ENCODE results near the gene PRIMPOL. TPM values are rescaled to one million over a fixed set of nuclear protein-coding genes. Genes with fewer than 3 reads are reported as not detected.
"Not testable (repeated sequence)": the region's sequence is repeated elsewhere in the genome, so short reads cannot be mapped to it uniquely, and the experiment has no call there.

The PRIMPOL gene
- total RNA-seq, 1 donor from 2014 or later: 11.3 TPM

- no peaks in the 10 kb centered on the region for H3K9me3 Mint-ChIP-seq (ENCODE audit: low read depth)
- peaks cover 20% of the 10 kb centered on the region for H3K4me1 Mint-ChIP-seq (ENCODE audit: low read depth)
- no peak overlapping the region for H3K4me3 Mint-ChIP-seq (ENCODE audit: unreplicated experiment)
- no peak for TF ChIP-seq CTCF (IDR thresholded peaks at IDR 0.05)
- H3K27me3 Mint-ChIP-seq (ENCODE audit: low read depth): no peaks in the 10 kb centered on the region
- no peak overlapping the region for H3K27ac Mint-ChIP-seq (ENCODE audit: unreplicated experiment)
- H3K36me3 Mint-ChIP-seq (ENCODE audit: low read depth): peaks cover 2% of the 10 kb centered on the region
- no peak for DNase-seq (ENCODE audit: low spot score)
Observed at GRCh38 chr4:184655889-184656869, 6.6 kb downstream of the PRIMPOL start.

GRCh38 chr4:184657144-184657543 lies 7.6 kb downstream of the PRIMPOL start:
- no peak overlapping the region for H3K27ac Mint-ChIP-seq (ENCODE audit: unreplicated experiment)
- H3K4me3 Mint-ChIP-seq (ENCODE audit: unreplicated experiment): no peak overlapping the region
- H3K36me3 Mint-ChIP-seq (ENCODE audit: low read depth): peaks cover 2% of the 10 kb centered on the region
- H3K9me3 Mint-ChIP-seq (ENCODE audit: low read depth): no peaks in the 10 kb centered on the region
- TF ChIP-seq CTCF (IDR thresholded peaks at IDR 0.05): no peak
- H3K27me3 Mint-ChIP-seq (ENCODE audit: low read depth): no peaks in the 10 kb centered on the region
- peaks cover 19% of the 10 kb centered on the region for H3K4me1 Mint-ChIP-seq (ENCODE audit: low read depth)
- no peak for DNase-seq (ENCODE audit: low spot score)

GRCh38 chr4:184657820-184658219 lies 8.3 kb downstream of the PRIMPOL start:
- not testable (repeated sequence) for H3K36me3 Mint-ChIP-seq (ENCODE audit: low read depth); H3K9me3 Mint-ChIP-seq (ENCODE audit: low read depth); DNase-seq (ENCODE audit: low spot score); H3K27me3 Mint-ChIP-seq (ENCODE audit: low read depth); H3K4me3 Mint-ChIP-seq (ENCODE audit: unreplicated experiment); H3K27ac Mint-ChIP-seq (ENCODE audit: unreplicated experiment)
- H3K4me1 Mint-ChIP-seq (ENCODE audit: low read depth): peaks cover 16% of the 10 kb centered on the region

- Mint-ChIP-seq H3K27ac (ENCODE audit: unreplicated experiment) (no peak overlapping the region), H3K27me3 (ENCODE audit: low read depth) (no peaks in the 10 kb centered on the region), H3K4me1 (ENCODE audit: low read depth) (peaks cover 3% of the 10 kb centered on the region), H3K4me3 (ENCODE audit: unreplicated experiment) (no peak overlapping the region), H3K9me3 (ENCODE audit: low read depth) (no peaks in the 10 kb centered on the region), H3K36me3 (ENCODE audit: low read depth) (peaks cover 3% of the 10 kb centered on the region)
- no peak for TF ChIP-seq CTCF (IDR thresholded peaks at IDR 0.05)
- no peak for DNase-seq (ENCODE audit: low spot score)
Observed at GRCh38 chr4:184660978-184661377, 11.4 kb downstream of the PRIMPOL start.

GRCh38 chr4:184662236-184662635 lies 12.7 kb downstream of the PRIMPOL start:
- no peaks in the 10 kb centered on the region for H3K27me3 Mint-ChIP-seq (ENCODE audit: low read depth)
- DNase-seq (ENCODE audit: low spot score): no peak
- H3K4me3 Mint-ChIP-seq (ENCODE audit: unreplicated experiment): no peak overlapping the region
- no peaks in the 10 kb centered on the region for H3K9me3 Mint-ChIP-seq (ENCODE audit: low read depth)
- H3K4me1 Mint-ChIP-seq (ENCODE audit: low read depth): peaks cover 3% of the 10 kb centered on the region
- H3K27ac Mint-ChIP-seq (ENCODE audit: unreplicated experiment): no peak overlapping the region
- H3K36me3 Mint-ChIP-seq (ENCODE audit: low read depth): peaks cover 3% of the 10 kb centered on the region
- TF ChIP-seq CTCF (IDR thresholded peaks at IDR 0.05): no peak
